ENCODE results near the gene CNTFR.

CNTFR gene

GRCh38 chr9:34521406-34522045, 68.0 kb downstream of the CNTFR start:
- DNase-seq = no peak

GRCh38 chr9:34520505-34521385, 68.8 kb downstream of the CNTFR start:
- DNase-seq = no peak

GRCh38 chr9:34520096-34520495, 69.4 kb downstream of the CNTFR start:
- no peak for DNase-seq

GRCh38 chr9:34519321-34520020, 70.1 kb downstream of the CNTFR start:
- no peak for DNase-seq

GRCh38 chr9:34518896-34519295, 70.6 kb downstream of the CNTFR start:
- no peak for DNase-seq

- no peak for DNase-seq
Observed at GRCh38 chr9:34518110-34518616, 71.4 kb downstream of the CNTFR start.

GRCh38 chr9:34517185-34517584, 72.3 kb downstream of the CNTFR start:
- no peak for DNase-seq

- no peak for DNase-seq
Observed at GRCh38 chr9:34515959-34516358, 73.6 kb downstream of the CNTFR start.

- no peak for DNase-seq
Observed at GRCh38 chr9:34514816-34515215, 74.7 kb downstream of the CNTFR start.

- no peak for DNase-seq
Observed at GRCh38 chr9:34514401-34514800, 75.1 kb downstream of the CNTFR start.

- no peak for DNase-seq
Observed at GRCh38 chr9:34513567-34514214, 75.8 kb downstream of the CNTFR start.

GRCh38 chr9:34512131-34513078, 77.1 kb downstream of the CNTFR start:
- DNase-seq = no peak

GRCh38 chr9:34510497-34511468, 78.7 kb downstream of the CNTFR start:
- DNase-seq = no peak

- DNase-seq = no peak
Observed at GRCh38 chr9:34508951-34509350, 80.6 kb downstream of the CNTFR start.

- no peak for DNase-seq
Observed at GRCh38 chr9:34508463-34508862, 81.1 kb downstream of the CNTFR start.

GRCh38 chr9:34507966-34508365, 81.6 kb downstream of the CNTFR start:
- DNase-seq = no peak

- DNase-seq = no peak
Observed at GRCh38 chr9:34507556-34507955, 82.0 kb downstream of the CNTFR start.

GRCh38 chr9:34506623-34507022, 82.9 kb downstream of the CNTFR start:
- DNase-seq = no peak

GRCh38 chr9:34505370-34506120, 84.0 kb downstream of the CNTFR start:
- peak; percentile 93 for DNase-seq

- DNase-seq = no peak
Observed at GRCh38 chr9:34503406-34503805, 86.1 kb downstream of the CNTFR start.
